B cell (primary cell): ENCODE data around the gene SLC2A1. TPM values are rescaled to one million over a fixed set of nuclear protein-coding genes. Genes with fewer than 3 reads are reported as not detected.

Experiments
- ATAC-seq: fragments of 200-7000 bp; cut with Tn5 transposase; one replicate; pipeline ENCODE4 v1.10.0; 2021; ENCODE audit warnings: low read depth, mild to moderate bottlenecking, moderate number of reproducible peaks, moderate library complexity
- CTCF ChIA-PET: fragments of 350-600 bp; sonication (Branson Sonifier 250); formaldehyde crosslinking; loops from one replicate; lab custom pipeline; 2021; ENCODE audit warnings: antibody characterized with exemption, inconsistent platforms; lab: Charles Lee
- POLR2A ChIA-PET: fragments of 350-600 bp; sonication (Branson Sonifier 250); formaldehyde crosslinking; loops from one replicate; lab custom pipeline; 2021; ENCODE audit warnings: antibody characterized with exemption; lab: Charles Lee
- DNase-seq: peaks from one replicate; pipeline ENCODE4 v3.0.0; 2013
- H2AFZ ChIP-seq: 2 replicates; pipeline ENCODE4 v1.6.1; 2012; ENCODE audit warnings: mild to moderate bottlenecking, low read depth, low read length; ENCODE audit not compliant: insufficient read depth, poor library complexity, severe bottlenecking
- H3K27ac ChIP-seq, 2 donors: 1 replicate in 1 of 2; 2 replicates in 1 of 2; pipeline ENCODE4 v1.5.1; 2012 to 2013; ENCODE audit warnings: low read length in 2 of 2, mild to moderate bottlenecking in 2 of 2, moderate library complexity in 1 of 2
- H3K27me3 ChIP-seq, 4 experiments: fragments of 200-600 bp in 1 of 4; sonication (generic) in 1 of 4; replicated peaks in 1 of 4; 1 replicate in 2 of 4; 2 replicates in 2 of 4; pipeline versions ENCODE4 v1.6.1 to v1.7.0; 2013 to 2016; ENCODE audit warnings: low read length in 3 of 4, mild to moderate bottlenecking in 2 of 4, mixed read lengths in 1 of 4, moderate library complexity in 1 of 4; ENCODE audit not compliant: insufficient read depth in 4 of 4, control insufficient read depth in 3 of 4; ENCODE audit errors: control extremely low read depth in 1 of 4
- H3K36me3 ChIP-seq, 2 experiments: replicated peaks in 1 of 2; 1 replicate in 1 of 2; 2 replicates in 1 of 2; pipeline versions ENCODE4 v1.6.1 to v1.7.1; 2013; ENCODE audit warnings: low read length in 1 of 2; ENCODE audit not compliant: insufficient read depth in 2 of 2, control insufficient read depth in 1 of 2; ENCODE audit errors: control extremely low read depth in 1 of 2, extremely low read depth in 1 of 2
- H3K4me1 ChIP-seq, 2 donors: fragments of 200-600 bp in 1 of 2; sonication (generic) in 1 of 2; 1 replicate in 1 of 2; 2 replicates in 1 of 2; pipeline versions ENCODE4 v1.5.1 to v1.6.1; 2013 to 2017; ENCODE audit warnings: low read length in 2 of 2; ENCODE audit not compliant: control insufficient read depth in 2 of 2, insufficient read depth in 2 of 2
- H3K4me2 ChIP-seq: replicated peaks from 2 replicates; pipeline ENCODE3; 2012; ENCODE audit warnings: mild to moderate bottlenecking, low read depth, low read length; ENCODE audit not compliant: poor library complexity, severe bottlenecking
- H3K4me3 ChIP-seq, 5 experiments: fragments of 200-600 bp in 1 of 5; sonication (generic) in 1 of 5; 1 replicate in 3 of 5; 2 replicates in 2 of 5; pipeline versions ENCODE4 v1.5.1 to v1.7.0; 2011 to 2016; ENCODE audit warnings: low read length in 4 of 5, mild to moderate bottlenecking in 4 of 5, low read depth in 2 of 5, control low read depth in 1 of 5, moderate library complexity in 1 of 5; ENCODE audit not compliant: insufficient read depth in 1 of 5; ENCODE audit errors: control extremely low read depth in 1 of 5, extremely low read depth in 1 of 5
- H3K79me2 ChIP-seq: fragments of 200-600 bp; sonication (generic); one replicate; pipeline ENCODE4 v1.6.0; 2016; ENCODE audit warnings: low read length; ENCODE audit not compliant: control insufficient read depth, insufficient read depth
- H3K9ac ChIP-seq: fragments of 200-600 bp; sonication (generic); 2 replicates; pipeline ENCODE4 v1.6.1; 2017; ENCODE audit warnings: mild to moderate bottlenecking, low read length, moderate library complexity
- H3K9me3 ChIP-seq, 3 donors: one replicate each; pipeline versions ENCODE4 v1.6.1 to v1.7.1; 2013; ENCODE audit warnings: low read length in 2 of 3; ENCODE audit not compliant: control insufficient read depth in 2 of 3, insufficient read depth in 1 of 3; ENCODE audit errors: control extremely low read depth in 1 of 3
- H4K20me1 ChIP-seq: 2 replicates; pipeline ENCODE4 v1.6.0; 2012; ENCODE audit warnings: mild to moderate bottlenecking, low read length; ENCODE audit not compliant: insufficient read depth, control insufficient read depth, poor library complexity, severe bottlenecking
- H3K27ac Mint-ChIP-seq: one replicate; pipeline ENCODE4 v1.8.0; 2021; ENCODE audit warnings: mixed read lengths
- H3K27me3 Mint-ChIP-seq: one replicate; pipeline ENCODE4 v1.8.0; 2021; ENCODE audit warnings: mixed read lengths
- H3K4me1 Mint-ChIP-seq: one replicate; pipeline ENCODE4 v1.8.0; 2021; ENCODE audit warnings: mixed read lengths
- H3K4me3 Mint-ChIP-seq: one replicate; pipeline ENCODE4 v1.8.0; 2021; ENCODE audit warnings: mixed read lengths
- H3K9me3 Mint-ChIP-seq: one replicate; pipeline ENCODE4 v1.8.0; 2022; ENCODE audit warnings: mixed read lengths; ENCODE audit not compliant: insufficient read depth
- CTCF ChIP-seq: fragments of 200-600 bp; IDR thresholded peaks from one replicate; pipeline ENCODE4 v1.8.0; 2022; ENCODE audit warnings: antibody characterized with exemption, mild to moderate bottlenecking
- EZH2 ChIP-seq: IDR thresholded peaks from 2 replicates; pipeline ENCODE4 v1.6.1; 2012; ENCODE audit warnings: borderline replicate concordance, low read depth, mild to moderate bottlenecking, moderate library complexity, low read length; ENCODE audit not compliant: insufficient read depth, poor library complexity, severe bottlenecking
- WGBS: methylation state at CpG from one replicate; pipeline ENCODE4 v1.1.5; 2013; ENCODE audit warnings: missing lambda C conversion rate; ENCODE audit not compliant: insufficient coverage; 5-methylcytosine and 5-hydroxymethylcytosine counted together
- intact Hi-C: fragments of 100-400 bp; cut with micrococcal nuclease; formaldehyde crosslinking; loops from one replicate; pipeline ENCODE4 v1.10.0; 2022
- polyA plus RNA-seq: library from polyadenylated mRNA; depleted of rRNA; stranded (reverse); fragments of >200 nt; gene quantifications from 2 replicates; pipeline ENCODE4 v1.2.3, GENCODE V29; 2012
- total RNA-seq, 2 donors: library from RNA; stranded (reverse); fragments of 120-200 nt in 1 of 2; gene quantifications; 1 replicate in 1 of 2; 2 replicates in 1 of 2; pipeline versions ENCODE4 v1.2.3 to v1.2.4, GENCODE V29; 2013 to 2022

The SLC2A1 gene
- total and polyA plus RNA-seq, 2 donors (not counting 1 experiment from before 2014, with no cell fraction given), result 223 to 240 TPM

- Mint-ChIP-seq H3K27ac (peak overlapping the region; percentile 97), H3K4me1 (peaks cover 98% of the 10 kb centered on the region), H3K9me3 (no peaks in the 10 kb centered on the region), H3K27me3 (no peaks in the 10 kb centered on the region), H3K4me3 (peak overlapping the region; percentile 76)
- Histone ChIP-seq H3K4me1 (peaks cover 98 to 100% of the 10 kb centered on the region in 2 donors), H3K27ac (peak overlapping the region; percentile 87 to 97), H3K27me3 (no peaks in the 10 kb centered on the region), H3K9ac (peak overlapping the region; percentile 16), H4K20me1 (peaks cover 76% of the 10 kb centered on the region), H2AFZ (no peak overlapping the region), H3K36me3 (peaks cover 3 to 87% of the 10 kb centered on the region in 2 experiments), H3K79me2 (peaks cover 94% of the 10 kb centered on the region), H3K4me2 (peak overlapping the region; percentile 79), H3K9me3 (no peaks in the 10 kb centered on the region), H3K4me3 (no peak overlapping the region)
- ATAC-seq, result peak; percentile 14
- ChIA-PET POLR2A (interaction anchor here (0.8 to 5.2 kb wide), 5 partner anchors 9 to 24 kb away, joined by 3 to 179 read pairs (median 3); partner anchors contain the start of gene SLC2A1), CTCF (interaction anchor here (1.1 to 6.0 kb wide), 4 partner anchors 12 to 136 kb away, joined by 3 to 121 read pairs (median 4); no protein-coding TSS in a partner anchor)
- 77% methylated on average over 4 of the region's 6 CpGs for WGBS
- intact Hi-C loops, result loop anchor here (2.0 kb wide), 1 partner anchor 13 kb away; no protein-coding TSS in a partner anchor
- TF ChIP-seq EZH2 (no peak), CTCF (no peak)
- DNase-seq, result peak; percentile 46
Measured at GRCh38 chr1:42937836-42938644, 20.6 kb downstream of the SLC2A1 start.
